ACHN (cell line): Measurements from ENCODE around the gene OPRPN.

Source experiments
- DNase-seq: peaks from one replicate; pipeline ENCODE4 v3.0.0-alpha.2; 2015
- in situ Hi-C: cut with HindIII; loops from 2 replicates; pipeline ENCODE4 v1.10.0; 2017; ENCODE audit warnings: low sequenced_read_pairs, low pct_ligation_motif_present, low pct_unique_long_range_greater_than_20kb

Gene OPRPN

DNA sequence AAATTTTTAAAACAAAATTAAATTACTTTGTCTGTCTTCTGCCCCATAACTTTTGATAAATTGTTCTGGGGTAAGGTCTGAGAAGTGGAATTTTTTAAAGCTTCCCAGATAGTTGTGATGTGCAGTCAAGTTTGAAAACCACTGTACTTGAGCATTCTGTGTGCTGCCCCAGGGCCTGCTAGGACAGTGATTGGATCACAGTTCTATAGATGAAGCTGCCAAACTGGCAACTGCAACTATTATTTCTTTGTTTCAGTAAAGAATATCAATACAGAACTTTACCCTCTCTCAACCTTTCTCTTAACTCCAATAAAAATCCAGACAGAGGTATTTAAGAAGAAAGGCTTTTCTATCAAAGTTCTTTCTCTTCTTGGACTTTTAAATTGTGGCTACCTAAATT lies at the start of gene OPRPN:
OPRPN (plus strand) TSS at position 361 of the 400 bp plus-strand sequence. CDS start 1,346 bp downstream, outside the sequence.
- in situ Hi-C loops = no loop called here
- DNase-seq = no peak

DNA sequence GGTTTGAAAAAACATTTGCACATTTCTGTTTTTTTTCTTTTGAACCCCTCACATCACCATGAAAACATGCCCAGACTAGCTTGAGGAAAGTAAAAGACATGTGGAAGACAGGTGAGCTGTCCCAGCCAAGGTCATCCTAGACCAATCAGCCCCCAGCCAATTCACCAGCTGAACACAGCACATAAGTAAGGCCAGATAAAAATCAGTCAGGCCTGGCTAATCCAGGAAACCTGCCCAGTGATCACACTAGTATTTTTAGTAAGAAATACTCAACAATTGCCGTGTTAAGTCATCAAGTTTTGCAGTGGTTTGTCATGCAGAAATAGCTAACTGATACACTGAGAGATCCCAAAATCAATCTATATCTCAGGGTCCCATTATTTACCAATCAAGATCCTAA lies 41.6 kb upstream of the OPRPN start:
- in situ Hi-C loops = no loop called here
- DNase-seq = no peak

DNA sequence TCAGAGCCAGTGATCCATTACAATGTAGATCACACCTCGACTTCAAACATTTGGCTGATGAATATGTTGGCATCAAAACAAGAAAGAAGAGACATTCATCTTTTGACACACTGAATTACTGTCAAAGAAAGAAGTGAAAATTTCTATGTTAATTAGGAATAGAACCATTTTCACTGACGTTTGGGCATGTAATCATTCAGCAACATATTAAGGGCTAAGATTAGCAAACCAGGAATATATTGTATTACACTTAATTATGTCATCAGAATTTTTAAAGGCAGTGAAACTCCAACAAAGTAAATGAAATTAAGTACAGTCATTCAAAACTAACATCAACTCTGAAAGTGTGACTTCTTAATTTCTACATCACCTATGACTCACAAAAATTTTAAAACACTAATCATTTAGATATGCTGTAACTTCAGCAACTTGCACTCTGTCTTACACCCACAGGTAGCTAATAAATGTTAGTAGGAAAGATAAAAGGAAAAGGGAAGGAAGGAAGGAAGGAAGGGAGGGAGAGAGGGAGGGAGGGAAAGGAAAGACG lies 38.6 kb upstream of the OPRPN start:
- in situ Hi-C loops = no loop called here
- DNase-seq = no peak

GRCh38 chr4:70360460-70360859 lies 37.3 kb upstream of the OPRPN start, which contains the start of gene SMR3A:
Gene SMR3A, plus strand, starts transcription at chr4:70360760. Its CDS starts 1,356 bp downstream, at chr4:70362116.
- in situ Hi-C loops = no loop called here
- DNase-seq = no peak

DNA sequence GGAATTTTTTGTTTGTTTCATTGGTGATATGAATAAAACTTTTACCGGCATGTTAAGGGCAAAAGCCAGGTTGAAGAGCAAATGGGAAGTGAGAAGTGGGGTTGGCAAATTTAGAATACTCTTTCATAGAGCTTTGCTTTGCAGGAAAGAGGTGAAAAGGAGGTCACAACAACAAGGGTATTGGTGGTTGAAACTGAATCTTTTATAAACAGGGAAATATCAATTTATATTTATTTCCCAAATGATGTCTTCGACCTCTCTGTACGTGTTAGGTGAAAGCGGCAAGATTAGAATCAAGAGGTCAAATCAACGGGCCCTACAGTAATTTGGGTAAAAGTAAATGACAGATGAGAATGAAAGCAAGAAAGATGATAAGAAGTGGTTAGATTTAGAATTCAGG lies 33.7 kb upstream of the OPRPN start:
- no peak for DNase-seq
- in situ Hi-C loops = no loop called here

DNA sequence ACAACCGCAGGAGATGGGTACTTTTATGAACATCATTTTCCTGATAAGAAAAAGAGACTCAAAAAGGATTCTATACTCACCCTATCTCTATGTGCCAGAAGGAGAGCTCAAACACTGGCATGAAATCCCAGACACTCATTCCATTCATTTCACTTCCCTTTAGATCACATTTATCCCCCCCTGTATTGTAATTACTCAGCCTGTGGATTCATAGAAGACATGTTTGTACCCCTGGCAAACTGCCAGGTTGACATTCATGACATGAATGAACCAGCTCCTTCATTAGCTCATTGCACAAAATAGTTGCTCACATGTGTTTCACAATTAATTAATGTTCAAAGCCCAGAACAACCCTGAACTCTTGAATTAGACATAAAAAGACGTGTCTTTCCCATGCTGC lies 32.3 kb upstream of the OPRPN start:
- no peak for DNase-seq
- in situ Hi-C loops = no loop called here

DNA sequence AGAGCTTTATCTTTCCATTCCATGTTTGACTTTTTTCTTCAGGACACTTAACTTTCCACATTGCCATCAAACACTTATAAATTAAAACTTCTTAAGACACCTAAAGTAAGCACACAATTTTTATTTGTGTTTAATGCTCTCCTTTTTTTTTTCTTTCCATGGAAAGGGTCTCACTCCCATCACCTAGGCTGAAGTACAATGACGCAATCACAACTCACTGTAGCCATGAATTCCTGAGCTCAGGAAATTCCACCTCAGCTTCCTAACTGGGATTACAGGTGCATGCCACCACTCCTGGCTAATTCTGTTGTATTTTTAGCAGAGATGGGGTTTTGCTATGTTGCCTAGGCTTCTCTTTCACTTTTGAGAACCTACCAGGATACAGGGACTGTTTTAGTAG lies 29.9 kb upstream of the OPRPN start:
- DNase-seq = no peak
- in situ Hi-C loops = no loop called here

- no peak for DNase-seq
- in situ Hi-C loops = no loop called here
Observed at GRCh38 chr4:70371987-70372386, 25.8 kb upstream of the OPRPN start.

DNA sequence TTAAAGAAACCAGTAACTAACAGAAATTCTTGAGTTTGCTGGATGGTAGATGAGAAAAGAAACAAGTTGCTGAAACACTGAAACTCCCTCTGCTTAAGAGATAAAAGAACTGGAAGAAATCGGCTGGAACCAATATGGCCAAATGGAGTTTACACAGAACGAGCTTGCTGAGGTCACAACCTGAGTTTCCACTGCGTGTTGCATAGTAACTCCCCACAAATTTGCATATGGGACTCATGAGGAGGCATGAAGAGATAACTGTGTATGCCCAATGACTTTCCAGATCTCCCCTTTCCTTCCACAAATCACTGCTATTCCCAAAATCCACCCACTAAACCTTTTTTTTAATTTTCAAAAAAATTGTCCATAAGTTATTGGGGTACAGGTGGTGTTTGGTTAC lies 25.0 kb upstream of the OPRPN start:
- DNase-seq = no peak
- in situ Hi-C loops = no loop called here

- no peak for DNase-seq
- in situ Hi-C loops = no loop called here
Observed at GRCh38 chr4:70380578-70380977, 17.2 kb upstream of the OPRPN start.

DNA sequence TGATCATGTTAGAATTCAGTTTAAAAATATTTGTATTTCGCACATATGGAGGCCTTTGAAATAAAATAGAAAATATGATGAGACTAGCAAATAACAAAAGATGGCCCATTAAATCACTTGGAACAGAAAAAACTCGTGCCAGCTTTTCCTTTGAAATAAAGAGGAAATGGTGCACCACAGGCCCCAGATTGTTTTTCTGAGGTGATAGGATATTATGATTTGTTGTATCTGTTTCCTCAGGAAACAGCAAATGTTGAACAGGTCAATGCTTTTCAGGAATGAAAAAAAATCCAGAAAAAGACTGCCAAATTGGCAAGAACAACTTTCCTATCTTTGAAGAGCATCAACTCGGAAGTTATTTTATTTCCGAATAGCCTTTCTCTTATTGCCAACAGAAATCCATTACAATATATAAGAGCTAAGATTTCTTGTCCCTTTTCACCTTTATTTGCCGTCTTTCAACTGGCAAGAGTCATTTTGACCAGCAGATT lies 15.0 kb upstream of the OPRPN start, which contains the start of gene SMR3B:
SMR3B (plus strand) TSS at position 441 of the 491 bp plus-strand sequence. CDS start 1,380 bp downstream, outside the sequence.
- DNase-seq = no peak

GRCh38 chr4:70392057-70392776 lies 5.5 kb upstream of the OPRPN start:
- in situ Hi-C loops = no loop called here
- no peak for DNase-seq

More for the DNA sequence above, 15.0 kb upstream of the OPRPN start, which contains the start of gene SMR3B:
- in situ Hi-C loops = no loop called here

DNA sequence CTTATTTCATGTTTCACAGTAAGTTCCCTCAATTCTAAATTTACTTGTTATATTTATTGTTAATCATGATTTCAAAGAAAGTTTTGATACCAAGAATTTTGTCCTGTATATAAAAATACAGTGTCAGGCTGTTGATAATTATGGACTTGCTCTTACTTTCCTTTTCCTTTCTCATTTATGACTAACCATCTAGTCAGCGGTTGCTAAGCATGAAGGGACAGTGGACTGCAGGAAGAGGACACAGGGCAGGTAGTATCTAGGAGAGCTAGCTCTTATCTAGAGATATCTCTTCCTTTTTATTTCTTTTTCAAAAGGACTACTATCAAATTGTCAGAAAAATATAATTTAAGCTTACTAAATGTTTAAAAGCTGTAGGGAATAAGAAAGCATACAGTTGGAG lies 1.6 kb downstream of the OPRPN start:
- DNase-seq = no peak
- in situ Hi-C loops = no loop called here

DNA sequence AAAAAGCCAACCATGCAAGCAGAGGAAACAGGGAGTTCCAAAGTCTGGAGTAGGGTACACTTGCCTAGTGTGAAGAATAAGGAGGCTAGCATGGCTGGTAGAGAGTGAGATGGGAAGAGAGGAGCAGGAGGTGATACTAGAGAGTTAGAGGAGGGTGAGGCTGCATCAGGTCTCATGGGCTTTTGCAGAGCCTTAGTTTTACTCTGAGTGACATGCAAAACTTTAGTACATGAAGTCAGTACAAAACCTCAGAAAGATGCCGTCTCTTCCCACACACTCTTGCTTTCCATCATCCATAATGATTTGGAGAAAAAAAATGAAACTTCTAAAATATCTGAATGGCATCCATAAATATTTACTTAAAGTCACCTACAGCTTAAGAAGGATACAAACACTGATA lies 5.0 kb downstream of the OPRPN start:
- DNase-seq = no peak
- in situ Hi-C loops = no loop called here

- in situ Hi-C loops = no loop called here
- no peak for DNase-seq
Observed at GRCh38 chr4:70405765-70406164, 8.0 kb downstream of the OPRPN start.

DNA sequence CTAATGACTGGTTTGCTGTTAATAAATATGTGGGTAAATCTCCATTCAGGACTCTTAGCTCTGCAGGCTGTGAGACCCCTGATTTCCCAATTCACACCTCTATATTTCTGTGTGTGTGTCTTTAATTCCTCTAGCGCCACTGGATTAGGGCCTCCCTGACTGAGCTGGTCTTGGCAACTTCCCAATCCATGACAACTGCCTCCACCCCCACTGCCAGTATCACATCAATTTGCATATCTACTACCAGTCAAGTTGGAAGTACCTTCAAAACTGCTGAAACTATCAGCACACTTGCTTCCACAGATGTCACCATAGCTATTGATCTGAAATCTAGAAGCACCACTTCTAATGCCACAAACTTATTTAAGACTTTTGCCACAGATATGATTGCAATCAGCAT lies 27.6 kb downstream of the OPRPN start:
- in situ Hi-C loops = no loop called here
- DNase-seq = no peak

GRCh38 chr4:70426789-70427188 lies 29.0 kb downstream of the OPRPN start:
- no peak for DNase-seq
- in situ Hi-C loops = no loop called here

DNA sequence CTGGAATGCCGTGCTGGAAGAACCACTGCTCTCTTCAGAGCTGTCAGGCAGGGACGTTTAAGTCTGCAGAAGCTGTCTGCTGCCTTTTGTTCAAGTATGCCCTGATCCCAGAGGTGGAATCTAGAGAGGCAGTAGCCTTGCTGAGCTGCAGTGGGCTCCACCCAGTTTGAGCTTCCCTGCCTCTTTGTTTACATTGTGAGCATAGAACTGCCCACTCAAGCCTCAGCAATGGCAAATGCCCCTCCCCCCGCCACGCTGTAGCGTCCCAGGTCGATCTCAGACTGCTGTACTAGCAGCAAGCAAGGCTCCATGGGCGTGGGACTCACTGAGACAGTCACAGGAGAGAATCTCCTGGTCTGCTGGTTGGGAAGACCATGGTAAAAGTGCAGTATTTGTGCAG lies 39.5 kb downstream of the OPRPN start:
- in situ Hi-C loops = no loop called here
- no peak for DNase-seq

GRCh38 chr4:70442474-70442873 lies 44.7 kb downstream of the OPRPN start:
- DNase-seq = no peak
- in situ Hi-C loops = no loop called here

- in situ Hi-C loops = no loop called here
- DNase-seq = no peak
Observed at GRCh38 chr4:70443329-70443728, 45.6 kb downstream of the OPRPN start.
